NOMO-1 (cell line): ENCODE results near the gene MED15.

Source experiments
- DNase-seq, 2 experiments: peaks; one replicate each; lab custom pipeline; 2025; ENCODE audit not compliant: unreplicated experiment in 2 of 2; lab: John Stamatoyannopoulos, UW

MED15 gene

DNA sequence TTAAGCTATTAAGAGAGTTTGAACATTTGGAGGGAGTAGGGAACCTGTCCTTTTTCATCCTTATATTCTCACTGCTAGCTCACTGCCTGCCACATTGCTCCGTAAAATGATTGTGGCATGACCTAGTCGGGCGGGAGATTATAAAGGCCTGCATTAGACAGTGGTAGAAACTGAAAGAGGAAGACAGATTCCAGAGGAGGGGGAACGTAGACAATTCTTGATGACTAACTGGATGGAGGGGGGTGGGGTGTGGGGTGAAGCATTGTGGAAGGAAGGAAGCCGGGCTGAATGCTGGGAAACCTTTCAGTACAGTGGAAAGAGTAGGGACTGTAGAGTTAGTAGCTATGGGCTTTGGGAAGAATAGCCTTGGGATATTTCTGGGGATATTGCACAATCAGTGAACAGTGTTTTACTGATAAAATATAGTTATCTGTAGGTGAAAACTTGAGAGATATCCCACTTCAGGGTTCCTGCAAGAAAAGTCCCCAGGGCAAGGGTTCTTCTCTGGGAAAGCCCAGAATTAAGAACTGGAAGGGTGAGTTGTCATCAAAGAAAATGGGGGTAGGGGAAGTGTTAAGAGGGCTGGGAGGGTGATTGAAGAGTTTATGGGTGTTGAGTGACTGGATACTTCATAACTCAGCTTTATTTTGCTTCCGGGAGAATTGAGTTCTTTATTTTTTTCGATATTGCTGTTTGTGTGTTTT is 2.1 kb downstream of the MED15 start:
- DNase-seq: peak; percentile 91 to 96

DNA sequence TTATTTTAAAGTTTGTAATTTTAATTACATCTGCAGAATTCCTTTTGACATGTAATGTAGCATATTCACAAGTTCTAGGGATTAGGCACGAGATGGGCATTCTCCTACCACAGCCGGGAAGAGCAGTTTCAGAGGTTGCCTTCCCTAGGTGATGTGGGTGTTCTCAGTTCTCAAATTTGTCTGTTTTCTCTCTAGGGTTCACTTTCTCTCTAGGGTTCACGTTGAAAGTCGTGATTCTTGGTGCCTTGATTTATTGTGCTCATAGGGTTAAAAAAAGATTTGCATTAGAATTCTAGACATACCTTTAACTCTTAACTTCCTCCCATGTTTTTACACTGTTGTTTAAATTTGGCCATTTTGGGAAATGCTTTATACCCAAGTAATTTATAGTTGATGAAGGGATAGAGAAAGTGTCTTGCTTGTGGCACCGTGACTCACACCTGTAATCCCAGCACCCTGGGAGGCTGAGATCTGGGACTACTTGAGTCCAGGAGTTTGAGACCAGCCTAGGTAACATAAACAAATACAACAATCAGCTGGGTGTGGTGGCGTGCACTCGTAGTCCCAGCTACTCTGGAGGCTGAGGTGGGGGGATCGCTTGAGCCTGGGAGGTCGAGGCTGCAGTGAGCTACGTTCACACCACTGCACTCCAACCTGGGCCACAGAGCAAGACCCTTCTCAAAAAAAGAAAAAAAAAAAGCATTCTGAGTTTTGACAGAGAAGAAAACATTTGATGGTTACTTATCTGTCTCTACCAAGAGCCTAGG is 3.6 kb downstream of the MED15 start:
- no peak for DNase-seq

DNA sequence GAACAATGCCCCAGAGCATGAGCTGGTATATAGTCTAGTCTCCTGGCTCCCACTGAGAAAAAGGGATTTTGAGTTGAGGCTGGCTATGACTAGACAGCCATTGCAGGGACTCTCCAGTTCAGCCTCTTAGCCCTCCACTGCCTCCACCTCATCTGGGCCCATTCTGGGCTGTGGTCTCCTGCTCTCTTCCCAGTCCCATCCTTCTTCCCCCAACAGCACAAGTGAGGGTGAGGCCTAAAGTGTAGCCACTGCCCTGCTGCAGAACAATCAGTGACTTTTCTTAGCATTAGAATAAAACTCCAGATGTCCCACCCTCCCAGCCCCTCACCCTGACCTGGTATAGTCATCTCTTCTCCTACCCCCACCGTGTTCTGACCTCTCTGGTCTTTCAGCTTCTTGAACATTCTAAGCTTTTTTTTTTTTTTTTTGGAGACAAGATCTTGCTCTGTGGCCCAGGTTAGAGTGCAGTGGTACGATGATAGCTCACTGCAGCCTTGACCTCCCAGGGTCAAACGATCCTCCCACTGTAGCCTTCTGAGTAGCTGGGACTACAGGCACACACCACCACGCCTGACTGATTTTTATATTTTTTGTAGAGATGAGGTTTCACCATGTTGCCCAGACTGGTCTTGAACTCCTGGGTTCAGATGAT is 4.3 kb downstream of the MED15 start:
- DNase-seq: no peak

DNA sequence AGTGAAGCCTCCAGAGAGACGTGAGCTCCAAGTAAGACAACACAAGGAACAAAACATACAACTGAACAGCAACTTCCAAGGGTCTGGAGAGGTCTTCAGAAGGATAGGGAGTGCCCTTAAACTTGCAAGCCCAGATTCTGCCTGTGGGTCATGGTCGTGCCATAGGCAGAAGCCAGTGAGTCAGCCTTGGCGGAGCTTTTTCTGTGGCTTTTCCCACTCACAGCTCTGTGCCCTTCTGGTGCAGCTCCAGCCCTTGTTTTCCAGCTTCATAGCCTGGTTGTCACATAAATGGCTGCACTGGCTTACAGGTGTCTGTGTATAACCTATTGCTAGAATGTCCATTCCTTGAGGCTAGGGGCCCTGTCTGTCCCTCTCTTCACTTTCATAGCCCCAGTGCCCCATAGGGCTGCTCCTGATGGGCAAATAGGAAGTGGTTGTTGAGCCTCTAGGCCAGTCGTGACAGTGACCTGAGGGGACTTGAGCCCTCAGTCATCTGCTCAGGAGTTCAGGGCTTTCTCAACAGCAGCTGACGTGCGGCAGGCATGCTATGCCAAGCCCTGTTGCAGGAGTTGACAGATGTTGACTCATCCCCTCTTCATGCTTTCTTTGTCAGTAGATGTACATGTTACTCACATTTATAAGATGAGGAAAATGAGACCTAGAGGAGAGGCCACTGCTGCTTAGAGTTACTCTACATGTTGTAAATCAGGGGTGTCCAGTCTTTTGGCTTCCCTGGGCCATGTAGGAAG is 7.4 kb downstream of the MED15 start:
- no peak for DNase-seq

- DNase-seq: no peak
Observed at GRCh38 chr22:20516399-20516798, 9.0 kb downstream of the MED15 start.

DNA sequence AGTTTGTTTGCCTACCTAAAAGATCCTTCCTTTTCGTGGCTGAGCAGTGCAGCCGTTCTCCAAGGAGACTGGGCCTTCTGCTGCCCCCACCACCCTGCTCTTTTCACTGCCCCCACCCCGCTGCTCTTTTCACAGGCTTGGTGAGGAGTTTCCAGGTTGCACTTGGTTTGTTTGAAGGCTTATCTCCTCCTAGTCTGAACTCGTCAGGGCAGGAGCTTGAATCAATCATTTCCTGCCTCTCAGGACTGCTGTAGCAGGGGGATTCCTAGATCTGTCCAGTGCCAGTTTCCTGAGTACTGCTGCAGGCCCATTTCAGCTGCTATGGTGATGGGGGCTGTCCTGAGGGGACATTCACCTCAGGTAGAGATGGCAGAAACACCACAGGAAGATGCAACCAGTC is 10.0 kb downstream of the MED15 start:
- no peak for DNase-seq

DNA sequence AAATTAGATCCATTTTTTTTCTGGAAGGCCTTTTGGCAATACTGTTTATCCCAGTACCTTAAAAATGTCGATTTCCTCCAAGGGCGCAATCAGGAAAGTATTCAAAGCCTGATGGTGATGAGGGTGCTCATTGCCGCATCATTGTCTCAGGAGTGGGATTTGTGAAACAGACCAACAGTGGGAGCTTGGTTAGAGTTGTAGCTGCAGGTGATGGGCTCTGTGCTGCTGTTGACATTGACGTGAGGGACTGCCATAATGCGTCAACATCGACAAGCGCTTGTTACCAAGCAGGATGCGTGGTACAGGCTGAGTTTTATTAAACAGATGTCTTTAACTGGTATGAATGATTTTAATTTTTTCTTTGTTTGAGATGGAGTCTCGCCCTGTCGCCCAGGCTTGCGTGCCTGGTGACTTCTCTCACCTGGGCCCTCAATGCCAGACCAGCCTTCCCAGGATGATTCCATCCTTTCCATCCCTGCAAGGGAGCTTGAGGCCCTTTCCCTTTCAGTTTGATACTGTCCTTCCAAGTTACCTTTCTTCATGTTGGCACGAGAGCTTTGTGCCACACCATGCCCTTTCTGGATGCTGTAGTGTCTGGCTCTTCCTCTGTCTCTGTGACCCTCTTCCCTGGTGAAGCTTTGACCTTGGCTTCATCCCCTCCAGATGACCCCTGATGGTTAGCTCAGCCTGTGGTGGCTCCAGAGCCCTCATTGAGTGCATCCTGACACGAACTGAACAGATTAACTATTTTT is 10.6 kb downstream of the MED15 start:
- no peak for DNase-seq

- no peak for DNase-seq
Observed at GRCh38 chr22:20519558-20519957, 12.1 kb downstream of the MED15 start.

DNA sequence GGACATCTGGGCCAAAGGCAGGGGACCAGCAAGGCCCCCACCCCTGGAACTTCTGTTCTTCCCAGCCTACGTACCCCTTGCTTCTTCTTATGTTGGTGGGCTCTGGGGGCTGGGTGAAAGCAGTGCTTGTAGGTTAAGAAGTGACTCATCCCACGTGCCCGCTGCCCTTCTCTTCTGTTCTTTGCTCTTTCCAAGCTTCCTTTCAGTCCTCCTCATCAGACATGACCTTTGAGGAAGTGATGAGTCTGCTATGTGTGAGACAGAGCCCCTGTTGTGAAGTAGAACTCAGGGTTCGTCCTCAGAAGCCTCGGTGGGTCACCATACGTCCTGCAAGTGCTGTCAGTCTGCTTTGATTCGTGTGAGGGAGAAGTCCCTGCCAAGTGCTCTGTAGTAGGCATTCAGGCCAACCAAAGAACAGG is 12.7 kb downstream of the MED15 start:
- DNase-seq: no peak

GRCh38 chr22:20522134-20523004 is 15.0 kb downstream of the MED15 start:
- DNase-seq: no peak

GRCh38 chr22:20523086-20523983 is 15.9 kb downstream of the MED15 start:
- DNase-seq: no peak

DNA sequence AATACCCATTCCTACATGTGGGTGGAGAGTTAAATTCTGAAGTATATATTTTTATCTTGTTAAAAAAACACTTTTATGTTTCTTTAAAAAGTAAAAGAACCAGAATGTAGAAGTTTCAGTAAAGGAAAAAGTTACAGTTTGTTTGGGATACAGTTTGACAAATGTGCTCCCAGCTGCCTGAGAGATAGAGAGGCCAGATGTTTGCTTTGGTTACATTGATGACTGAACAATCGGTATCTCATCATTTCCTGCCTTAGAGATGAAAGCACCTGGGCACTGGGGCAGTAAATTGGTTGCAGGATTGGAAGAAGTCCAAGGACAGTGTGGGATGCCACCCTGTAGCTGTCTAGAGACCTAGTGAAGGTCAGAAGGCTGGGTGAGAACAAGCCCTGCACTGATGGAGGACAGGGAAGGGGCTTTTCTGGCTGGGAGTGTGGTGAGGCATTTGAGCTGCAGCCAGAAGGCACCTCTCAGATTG is 16.6 kb downstream of the MED15 start:
- no peak for DNase-seq

GRCh38 chr22:20525048-20525447 is 17.6 kb downstream of the MED15 start:
- DNase-seq: no peak

DNA sequence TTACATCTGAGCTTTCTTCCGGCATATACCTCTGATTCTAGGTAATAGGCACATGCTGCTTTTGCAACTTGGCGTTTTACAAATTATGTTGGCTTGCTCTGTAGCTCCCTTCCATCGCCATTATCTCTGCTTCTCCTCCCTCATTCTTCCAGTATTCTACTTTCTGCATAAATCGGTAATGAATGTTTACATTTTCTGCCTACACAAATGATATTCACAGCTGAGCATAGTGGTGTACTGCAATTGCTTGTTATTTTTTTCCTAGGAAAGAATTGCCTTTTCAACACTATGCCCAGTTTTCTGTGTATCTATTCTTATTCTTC is 18.9 kb downstream of the MED15 start:
- no peak for DNase-seq

GRCh38 chr22:20526628-20527355 is 19.4 kb downstream of the MED15 start:
- no peak for DNase-seq

DNA sequence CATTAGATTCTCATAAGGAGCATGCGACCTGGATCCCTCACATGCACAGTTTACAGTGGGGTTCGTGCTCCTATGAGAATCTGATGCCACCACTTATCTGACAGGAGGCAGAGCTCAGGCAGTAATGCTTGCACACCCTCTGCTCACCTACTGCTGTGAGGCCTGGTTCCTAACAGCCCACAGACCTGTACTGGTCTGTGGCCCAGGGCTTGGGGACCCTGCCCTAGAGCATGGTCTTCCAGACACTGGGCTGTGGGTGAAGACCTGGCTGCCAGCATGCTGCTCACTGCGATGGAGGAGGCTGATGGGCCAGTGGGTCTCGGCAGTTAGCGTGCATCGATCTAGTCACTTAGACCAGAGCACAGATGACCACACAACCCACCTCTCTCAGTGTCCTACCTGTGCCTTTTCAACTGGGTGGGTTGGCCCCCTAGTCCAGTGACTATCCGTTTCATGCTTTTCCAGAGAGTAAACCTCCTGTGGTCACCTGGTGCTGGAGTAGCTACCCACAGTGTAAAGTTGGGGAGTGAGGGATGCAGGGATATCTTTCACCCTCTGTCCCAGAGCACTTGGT is 21.1 kb downstream of the MED15 start:
- no peak for DNase-seq

DNA sequence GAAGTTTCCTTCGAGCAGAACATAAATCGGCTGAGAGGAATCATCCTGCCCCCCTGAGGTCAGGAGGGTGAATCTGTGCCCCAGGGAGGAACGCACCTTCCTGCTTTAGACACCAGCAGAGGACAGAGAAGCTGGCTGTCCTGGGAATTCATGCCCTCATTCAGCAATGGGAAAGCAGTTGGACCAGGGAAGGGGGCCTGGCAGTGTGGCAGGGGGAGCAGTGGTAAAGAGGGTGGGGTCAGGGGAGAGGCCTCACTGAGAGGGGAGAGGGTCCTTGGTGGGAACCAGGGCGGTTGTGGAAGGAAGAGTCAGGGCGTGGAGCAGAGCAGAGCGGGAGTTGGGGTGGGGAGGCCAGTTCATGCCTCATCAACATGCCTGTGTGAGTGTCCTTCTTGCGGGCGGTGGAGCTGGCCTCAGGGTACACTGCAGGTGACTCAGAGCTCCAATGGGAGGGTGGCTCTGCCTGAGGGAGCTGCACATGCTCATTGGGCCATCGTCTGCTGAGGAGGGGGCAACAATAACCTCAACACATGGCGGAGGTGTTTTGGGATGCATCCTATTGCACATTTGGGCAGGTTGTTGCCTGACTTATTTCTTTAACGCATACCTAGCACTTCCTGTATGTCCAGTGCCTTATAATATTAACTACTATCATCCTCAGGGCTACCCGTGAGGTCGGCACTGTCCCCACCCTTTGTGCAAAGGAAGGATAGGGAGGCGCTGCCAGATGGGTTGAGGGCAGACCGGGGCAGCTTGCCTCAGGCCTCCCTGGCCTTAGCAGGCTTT is 23.2 kb downstream of the MED15 start:
- DNase-seq: no peak
